Measurements from ENCODE around the gene PIK3R6. TPM values are rescaled to one million over a fixed set of nuclear protein-coding genes. Genes with fewer than 3 reads are reported as not detected.

Gene PIK3R6
- total and polyA plus RNA-seq, 2 of the 4 experiments (the other 2 are of a cell fraction): not detected

- Histone ChIP-seq H2AK9ac (replicated peaks; ENCODE audit: low read depth, low read length, poor library complexity) (no peak overlapping the region), H2AFZ (replicated peaks; ENCODE audit: low read length, poor library complexity) (no peak overlapping the region), H3K56ac (ENCODE audit: extremely low read depth, insufficient read depth, low read length) (no peak overlapping the region), H2AK5ac (ENCODE audit: low read depth, low read length) (no peak overlapping the region), H3K4ac (ENCODE audit: low read depth, low read length) (no peak overlapping the region), H3K9me1 (ENCODE audit: insufficient read depth, low read length) (no peaks in the 10 kb centered on the region), H3K18ac (ENCODE audit: low read depth, low read length) (no peak overlapping the region), H3K4me2 (ENCODE audit: low read depth, low read length) (no peak overlapping the region), H4K91ac (ENCODE audit: insufficient read depth, low read depth, low read length) (no peak overlapping the region), H3K9ac (ENCODE audit: low read depth, low read length) (no peak overlapping the region), H3K23ac (ENCODE audit: low read depth, low read length) (no peak overlapping the region), H3K4me1 (ENCODE audit: control insufficient read depth, insufficient read depth, low read length) (no peaks in the 10 kb centered on the region), H4K8ac (ENCODE audit: low read depth in 2 of 2, low read length in 2 of 2) (no peak overlapping the region), H2BK15ac (ENCODE audit: low read depth, low read length) (no peak overlapping the region), H3K36me3 (ENCODE audit: control insufficient read depth, insufficient read depth, low read length) (no peaks in the 10 kb centered on the region), H3K79me1 (ENCODE audit: low read depth in 1 of 2, low read length in 2 of 2) (no peaks in the 10 kb centered on the region), H2BK5ac (ENCODE audit: low read depth, low read length, poor library complexity, severe bottlenecking) (no peak overlapping the region), H2BK20ac (ENCODE audit: low read depth, low read length) (no peak overlapping the region), H4K20me1 (ENCODE audit: insufficient read depth, low read length) (no peaks in the 10 kb centered on the region), H3K9me3 (ENCODE audit: control insufficient read depth, insufficient read depth, low read length) (no peaks in the 10 kb centered on the region), H3K27me3 (ENCODE audit: control insufficient read depth, insufficient read depth, low read length) (no peaks in the 10 kb centered on the region; the same call in 1 of the 2 replicates), H2BK120ac (ENCODE audit: low read depth, low read length) (no peak overlapping the region), H3K27ac (ENCODE audit: insufficient read depth, low read length) (no peak overlapping the region), H3K14ac (replicated peaks; ENCODE audit: low read depth, low read length) (no peak overlapping the region), H4K5ac (ENCODE audit: low read depth, low read length) (no peak overlapping the region), H3K4me3 (ENCODE audit: insufficient read depth, low read depth, low read length) (no peak overlapping the region)
- POLR2A ChIA-PET (ENCODE audit: unreplicated experiment): no interaction called here
- intact Hi-C loops (cut with micrococcal nuclease) (no loop called here), dilution Hi-C loops (cut with HindIII; ENCODE audit: low sequenced_read_pairs, unreplicated experiment) (no loop called here), in situ Hi-C loops (cut with MboI; ENCODE audit: low sequenced_read_pairs) (no loop called here)
- DNase-seq: no peak
- CTCF ChIA-PET: no interaction called here
- no TSS peak for BruUV-seq (replicated peaks)
- no peak for TF ChIP-seq MAFK (IDR thresholded peaks at IDR 0.05; ENCODE audit: low read depth, low read length)
- no peak for TF ChIP-seq CTCF (conservative IDR thresholded peaks at IDR 0.05; ENCODE audit: low read depth, low read length)
- no peak for TF ChIP-seq CEBPB (IDR thresholded peaks at IDR 0.05; ENCODE audit: low read depth, low read length)
- no peak for TF ChIP-seq FOS (IDR thresholded peaks at IDR 0.05; ENCODE audit: low read depth, low read length)
- TF ChIP-seq USF2 (IDR thresholded peaks at IDR 0.05; ENCODE audit: low read depth, low read length): no peak
- TF ChIP-seq RCOR1 (IDR thresholded peaks at IDR 0.05; ENCODE audit: insufficient replicate concordance, low read length): no peak
- TF ChIP-seq BHLHE40 (IDR thresholded peaks at IDR 0.05; ENCODE audit: low read depth, low read length): no peak
- no peak for TF ChIP-seq CHD1 (IDR thresholded peaks at IDR 0.05; ENCODE audit: low read depth, low read length)
- TF ChIP-seq SMC3 (IDR thresholded peaks at IDR 0.05; ENCODE audit: low read depth, low read length): no peak
- no peak for TF ChIP-seq MAZ (IDR thresholded peaks at IDR 0.05; ENCODE audit: borderline replicate concordance, low read depth, low read length)
- no peak for TF ChIP-seq RAD21 (IDR thresholded peaks at IDR 0.05; ENCODE audit: low read length)
- TF ChIP-seq MXI1 (IDR thresholded peaks at IDR 0.05; ENCODE audit: borderline replicate concordance, low read depth, low read length): no peak
- ATAC-seq (ENCODE audit: low read depth): no peak
- WGBS, 2 experiments (ENCODE audit: extremely low coverage in 2 of 2, insufficient read length in 1 of 2): no CpG with 5 or more reads among the region's 3 CpGs
These were observed 61.1 kb downstream of the PIK3R6 start for GRCh38 chr17:8806253-8806925.
